Right ventricle myocardium superior (tissue), 1 donor: ENCODE data around the gene ASIC2. TPM values are rescaled to one million over a fixed set of nuclear protein-coding genes. Genes with fewer than 3 reads are reported as not detected.

ENCODE experiments used
- ATAC-seq: fragments of 200-7000 bp; cut with Tn5 transposase; one replicate; pipeline ENCODE4 v1.9.1; 2020; ENCODE audit warnings: mild to moderate bottlenecking; ENCODE audit not compliant: poor library complexity
- DNase-seq: peaks from one replicate; pipeline ENCODE4 v3.0.0-alpha.2; 2020
- intact Hi-C: fragments of 100-400 bp; cut with DNase I; formaldehyde crosslinking; loops from one replicate; pipeline ENCODE4 v1.11.2; 2022
- total RNA-seq: library from RNA; stranded (reverse); fragmentation: NEBNext Ultra II Directional; extraction: Animal tissue kit (Norgen Biotek cat#: 25700); gene quantifications from one replicate; pipeline ENCODE4 v1.2.1, GENCODE V29; 2021
- donor health status: DM: no; HTN: yes; CAD: no; lungs with severe emphysema.

ASIC2 gene
- total RNA-seq, 1 donor from 2014 or later, result not detected

DNA sequence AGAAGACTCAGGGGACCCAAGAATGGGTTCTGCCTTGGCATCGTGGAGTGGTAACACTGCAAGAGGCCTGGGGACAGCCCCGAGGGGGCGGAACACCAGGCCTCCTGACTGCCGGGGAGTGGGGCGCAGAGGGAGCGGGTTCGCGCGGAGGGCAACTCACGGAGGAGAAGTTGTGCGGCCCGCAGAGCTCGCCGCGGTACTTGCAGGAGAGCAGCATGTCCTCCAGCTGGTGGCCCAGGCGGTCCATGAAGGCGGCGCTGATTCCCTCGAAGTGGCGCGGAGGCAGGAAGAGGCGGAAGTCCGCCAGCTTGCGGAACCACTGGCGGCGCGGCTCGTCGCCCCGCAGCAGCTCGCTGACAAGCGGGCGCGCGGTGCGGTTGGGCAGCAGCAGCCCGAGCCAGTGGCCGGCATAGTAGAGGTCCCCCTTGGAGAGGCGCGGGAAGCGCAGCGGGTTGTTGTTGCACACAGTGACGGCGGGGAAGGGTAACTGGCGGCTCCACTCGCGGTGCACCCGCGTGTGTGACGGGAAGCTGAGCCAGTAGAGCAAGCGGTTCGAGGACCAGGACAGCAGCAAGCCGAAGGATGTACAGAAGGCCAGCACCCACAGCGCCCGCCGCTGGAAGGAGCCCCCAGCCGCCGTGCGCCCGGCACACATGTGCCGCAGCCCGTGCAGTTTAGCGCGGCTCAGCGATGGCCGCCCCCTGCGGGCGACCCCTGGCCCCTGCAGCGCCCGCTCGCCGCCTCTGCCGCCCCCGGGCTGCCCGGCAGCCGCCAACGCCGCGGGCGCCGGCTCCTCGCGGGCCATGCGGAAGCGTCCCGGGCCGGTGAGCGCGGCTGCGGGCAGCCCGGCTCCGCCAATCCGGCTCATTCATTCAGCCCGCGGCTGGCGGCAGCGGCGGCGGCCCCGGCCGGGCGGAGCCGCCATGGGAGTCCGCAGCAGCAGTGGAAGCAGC is 1.6 kb downstream of the ASIC2 start:
- intact Hi-C loops, result no loop called here
- DNase-seq (peak; percentile 39), ATAC-seq (no peak)

DNA sequence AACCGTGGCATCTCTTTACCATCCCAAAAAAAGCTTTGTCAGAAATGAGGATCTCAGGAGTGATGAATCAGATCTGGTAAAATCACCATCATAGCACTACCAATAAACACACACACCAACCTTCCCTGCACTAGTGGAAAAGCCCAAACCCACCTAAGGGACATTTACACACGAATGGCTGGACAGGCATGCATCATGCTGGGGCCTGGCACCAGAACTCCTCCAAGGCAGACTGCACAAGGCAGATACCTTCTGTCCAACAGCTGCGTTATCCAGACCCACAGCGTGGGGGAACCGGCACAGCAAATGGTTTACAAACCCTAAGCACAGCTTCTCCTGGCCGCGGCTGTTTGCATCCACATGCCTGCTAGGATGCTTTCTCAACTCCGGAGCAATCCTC is 2.8 kb downstream of the ASIC2 start:
- ATAC-seq (no peak), DNase-seq (no peak)
- intact Hi-C loops, result no loop called here

DNA sequence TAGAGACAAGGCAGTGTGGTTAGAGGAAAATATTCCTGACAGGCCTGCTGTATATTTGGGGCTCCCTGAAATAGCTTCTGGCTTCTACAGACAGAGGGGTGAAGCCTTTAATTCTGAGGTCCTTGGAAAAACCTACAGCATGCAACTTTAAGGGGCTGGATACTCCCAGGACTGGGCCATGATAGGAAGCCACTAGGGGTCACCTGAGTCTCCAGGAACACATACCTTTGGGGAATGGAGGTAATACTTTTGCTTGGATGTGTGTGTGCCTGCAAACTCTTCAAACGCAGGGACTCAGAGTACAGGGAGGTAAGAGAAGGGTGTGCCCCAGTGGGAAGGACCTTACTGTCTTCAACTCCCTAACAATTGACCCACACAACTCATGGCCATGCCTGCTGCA is 4.1 kb downstream of the ASIC2 start:
- ATAC-seq, result no peak
- intact Hi-C loops, result no loop called here
- DNase-seq, result no peak

DNA sequence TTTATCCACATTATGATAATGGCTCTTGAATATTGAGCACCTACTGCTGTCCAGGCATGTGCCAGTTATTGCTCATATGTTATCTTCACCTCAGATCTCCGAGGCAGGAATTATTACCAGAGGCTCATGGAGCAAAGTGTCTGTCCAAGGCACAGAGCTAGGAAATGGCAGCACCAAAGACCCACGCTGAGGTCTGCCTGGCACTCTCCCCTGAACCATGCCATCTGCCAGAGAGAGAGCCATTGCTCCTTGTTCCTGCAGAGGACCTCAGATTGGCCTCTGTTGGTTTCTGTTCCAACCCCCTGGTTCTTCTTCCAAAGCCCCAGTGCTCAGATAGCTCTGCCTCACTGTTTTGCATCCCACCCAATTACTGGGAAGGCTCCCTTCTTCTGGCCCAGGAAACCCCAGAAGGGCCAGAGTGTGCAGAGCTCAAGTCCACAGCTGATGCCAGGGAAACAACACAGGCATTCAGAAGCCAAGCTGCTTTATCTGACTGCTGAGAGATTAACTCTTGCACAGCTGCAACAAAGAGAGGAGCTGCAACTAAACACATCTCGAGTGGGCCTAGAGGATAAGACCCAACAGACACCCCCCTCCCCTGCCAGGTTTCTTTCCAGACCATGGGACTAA is 5.9 kb downstream of the ASIC2 start:
- ATAC-seq (no peak), DNase-seq (no peak)
- intact Hi-C loops, result no loop called here

DNA sequence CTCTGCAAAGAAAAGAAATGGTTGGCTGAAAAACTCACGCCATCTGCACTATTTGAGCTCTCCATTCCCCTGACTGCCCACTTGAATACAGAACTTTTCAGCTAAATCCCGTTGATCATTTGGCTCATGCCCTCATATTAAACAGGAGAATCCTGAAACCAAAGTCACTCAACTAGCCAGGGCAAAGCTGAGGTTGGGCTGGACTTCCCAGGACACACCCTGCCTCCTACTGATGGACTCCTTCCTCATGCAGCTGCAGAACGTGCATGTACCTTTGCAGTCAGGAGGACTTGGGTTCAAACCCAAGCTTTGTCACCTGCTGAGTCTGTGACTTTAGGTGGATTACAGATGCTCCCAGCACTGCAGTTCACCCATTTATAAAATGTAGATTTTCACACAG is 7.7 kb downstream of the ASIC2 start:
- ATAC-seq (no peak), DNase-seq (no peak)
- intact Hi-C loops, result no loop called here

DNA sequence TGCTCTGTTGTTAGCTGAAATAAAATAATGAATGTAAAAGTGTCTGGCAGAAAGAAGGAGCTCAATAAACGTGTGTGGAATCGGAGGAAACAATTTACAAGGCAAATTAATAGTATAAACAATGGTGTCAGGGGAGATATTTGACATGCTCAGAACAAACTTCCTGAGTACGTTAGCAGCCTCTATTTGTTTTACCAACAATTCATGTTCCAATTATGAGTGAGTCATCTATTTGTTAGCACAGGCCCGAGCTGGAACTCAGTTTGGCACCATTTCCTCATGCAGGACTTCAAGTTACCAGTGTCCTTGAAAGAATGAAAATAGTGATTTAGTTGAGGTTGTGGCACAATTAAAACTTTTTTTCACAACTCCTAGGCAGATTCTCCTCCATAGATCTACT is 9.1 kb downstream of the ASIC2 start:
- DNase-seq, result no peak
- peak; percentile 34 for ATAC-seq
- intact Hi-C loops, result no loop called here

DNA sequence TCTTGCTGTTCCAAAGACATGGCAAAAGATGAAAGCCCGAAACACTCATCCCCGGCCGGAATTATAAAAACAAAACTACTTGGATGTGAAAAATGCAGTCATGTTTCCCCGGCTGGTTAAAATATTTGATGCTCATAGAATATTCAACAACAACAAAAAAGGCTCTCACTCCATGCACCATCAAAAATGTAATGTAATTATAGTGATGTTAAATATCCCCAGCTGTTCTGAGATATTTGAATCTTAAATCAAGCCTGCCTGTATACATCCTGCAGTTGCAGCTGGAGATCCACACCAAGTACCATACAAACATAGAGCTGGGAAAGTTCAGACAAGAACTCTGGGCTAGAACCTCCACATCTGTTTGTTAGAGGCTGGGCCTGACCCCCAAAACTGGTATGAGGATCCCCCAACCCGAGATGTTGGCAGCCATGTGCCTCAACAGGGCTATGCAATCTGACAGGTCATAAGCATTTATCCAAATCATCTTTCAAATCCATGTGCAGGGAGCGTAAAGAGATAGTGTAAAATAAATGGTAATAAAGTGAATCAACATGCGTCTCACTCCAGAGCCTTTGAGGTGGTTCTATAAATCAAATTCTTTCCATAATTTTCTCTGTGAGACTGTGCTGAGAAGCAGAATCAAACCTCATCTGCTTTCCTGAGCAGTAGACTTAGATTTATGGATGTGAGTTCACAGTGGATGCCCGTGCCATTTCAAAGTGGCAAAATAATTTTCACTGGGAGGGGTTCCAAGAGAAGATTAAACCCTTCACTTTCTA is 12.7 kb downstream of the ASIC2 start:
- ATAC-seq, result no peak
- intact Hi-C loops, result no loop called here

DNA sequence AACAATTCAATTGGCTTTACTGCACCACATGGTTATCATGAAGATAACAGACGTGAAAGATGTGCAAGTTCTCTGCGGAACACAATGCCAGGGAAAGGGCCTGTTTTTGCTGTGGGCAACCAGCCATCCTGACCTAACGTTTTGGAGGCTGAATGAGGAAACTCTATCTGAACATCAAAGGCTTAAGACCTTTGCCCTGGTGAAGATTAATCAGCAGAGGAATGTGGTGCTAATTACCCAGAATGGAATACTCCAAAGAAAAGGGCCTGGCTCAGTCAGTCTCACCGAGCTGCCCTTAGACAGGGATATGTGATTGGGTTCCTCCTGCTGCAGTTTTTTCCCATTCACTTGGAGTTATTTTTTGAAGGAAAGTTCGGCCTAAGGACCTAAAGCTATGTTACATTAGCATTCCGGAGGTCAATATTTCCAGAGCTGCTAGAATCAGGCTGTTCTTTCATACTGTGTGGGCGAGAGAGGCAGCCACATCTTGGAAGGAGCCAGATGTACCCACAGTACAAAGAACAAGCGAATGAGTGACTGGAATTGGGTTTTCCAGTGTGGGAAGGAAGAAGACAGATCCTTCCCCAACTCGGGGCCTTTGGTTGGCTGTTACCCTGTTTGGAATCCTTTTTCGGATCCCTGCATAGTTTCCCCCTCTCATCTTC is 15.5 kb downstream of the ASIC2 start:
- intact Hi-C loops, result no loop called here
- DNase-seq, result no peak
- ATAC-seq, result no peak

More for the DNA sequence above, 12.7 kb downstream of the ASIC2 start:
- DNase-seq, result no peak

DNA sequence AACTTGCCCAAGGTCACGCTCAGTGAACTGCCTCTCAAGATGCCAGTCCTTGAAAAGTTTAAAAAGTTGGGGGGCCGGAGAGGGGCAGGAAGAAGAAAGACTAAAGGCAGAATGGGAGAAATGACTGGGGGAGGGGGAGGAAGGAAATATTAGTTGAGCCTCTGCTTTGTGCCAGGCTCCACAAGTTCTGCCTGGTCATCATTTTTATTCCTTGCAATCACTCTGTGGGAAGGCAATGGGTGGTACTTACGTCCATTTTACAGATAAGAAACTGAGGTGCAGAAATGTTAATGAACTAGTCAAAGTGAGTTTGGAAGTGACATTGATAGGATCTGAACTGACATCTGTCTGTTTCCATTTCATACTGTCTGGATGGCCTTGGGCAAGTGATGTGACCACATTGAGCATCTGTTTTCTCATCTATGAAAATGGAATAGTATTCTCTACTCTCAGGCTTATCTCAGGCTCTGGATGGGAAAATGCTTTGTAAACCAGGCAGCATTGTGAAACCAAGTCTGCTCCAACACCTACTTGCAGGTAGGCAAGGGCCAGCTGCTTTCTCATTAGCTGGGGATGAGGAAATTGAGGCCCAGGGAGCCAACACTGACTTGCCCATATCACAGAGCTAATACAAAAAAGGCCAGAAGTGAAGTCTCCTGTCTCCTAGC is 19.2 kb downstream of the ASIC2 start:
- no peak for ATAC-seq
- intact Hi-C loops, result no loop called here
- DNase-seq, result no peak

DNA sequence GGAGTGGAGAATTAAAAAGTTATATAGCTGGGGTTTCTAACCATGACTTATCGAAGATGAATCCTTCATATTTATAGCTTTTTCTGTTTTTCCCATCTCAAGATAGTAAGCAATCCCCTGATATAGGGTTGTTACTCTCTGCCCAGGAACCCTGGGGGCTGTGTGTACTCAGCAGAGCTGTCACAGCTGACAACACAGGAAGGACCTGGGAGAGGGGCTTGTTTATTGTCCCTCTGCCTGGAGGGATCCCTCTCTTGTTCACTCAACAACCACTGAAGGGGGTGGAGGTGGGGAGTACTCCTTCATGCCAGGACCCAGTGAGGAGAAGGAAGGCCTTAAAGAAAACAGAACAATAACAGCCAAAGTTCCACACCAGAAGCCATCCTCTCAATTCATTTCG is 19.8 kb downstream of the ASIC2 start:
- DNase-seq (no peak), ATAC-seq (no peak)
- intact Hi-C loops, result no loop called here

DNA sequence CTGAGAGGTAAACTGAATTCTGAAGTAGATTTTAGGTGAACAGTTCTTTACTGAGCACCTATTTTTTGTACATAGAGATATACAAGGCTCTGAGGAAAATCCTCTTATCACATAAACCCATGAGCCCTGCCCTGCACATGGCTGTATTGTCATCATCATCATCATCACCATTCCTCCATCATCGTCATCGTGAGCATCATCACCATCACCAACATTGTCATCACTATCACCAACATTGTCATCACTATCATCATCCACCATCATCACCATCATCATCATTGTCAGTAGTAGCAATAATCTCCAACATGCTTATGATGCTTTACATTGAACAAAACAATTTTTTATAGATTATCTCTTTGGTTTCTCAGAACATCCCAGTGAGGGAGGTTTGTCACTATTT is 20.7 kb downstream of the ASIC2 start:
- DNase-seq (no peak), ATAC-seq (no peak)
- intact Hi-C loops, result no loop called here

DNA sequence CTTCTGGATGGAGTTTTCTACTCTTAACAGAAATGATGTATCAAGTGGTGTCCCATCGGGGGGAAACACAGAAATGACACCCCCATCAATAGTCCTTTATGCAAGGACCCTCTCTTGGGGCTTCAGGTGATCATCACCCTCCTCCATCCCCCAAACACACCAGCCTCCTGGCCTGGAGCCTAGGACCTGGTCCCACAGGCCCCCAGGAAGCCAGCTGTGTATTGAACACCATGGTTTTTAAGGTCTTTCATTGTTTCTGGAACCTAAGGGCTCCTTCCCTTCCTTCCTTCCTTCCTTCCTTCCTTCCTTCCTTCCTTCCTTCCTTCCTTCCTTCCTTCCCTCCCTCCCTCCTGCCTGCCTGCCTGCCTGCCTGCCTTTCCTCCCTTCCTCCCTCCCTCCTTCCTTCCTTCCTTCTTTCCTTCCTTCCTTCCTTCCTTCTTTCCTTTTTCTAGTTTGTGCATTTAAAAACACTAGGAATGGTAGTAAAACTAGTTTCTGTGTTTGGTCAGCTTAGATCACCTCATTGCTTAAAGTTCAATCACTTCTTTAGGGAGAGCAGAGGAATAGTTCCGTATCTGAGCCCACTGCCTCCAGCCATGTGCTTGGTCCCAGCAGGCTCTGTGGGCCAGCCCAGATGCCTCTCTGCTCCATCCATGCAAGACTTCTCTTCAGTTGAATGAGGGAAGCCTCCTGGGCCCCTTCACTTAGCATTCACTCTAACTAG is 23.6 kb downstream of the ASIC2 start:
- intact Hi-C loops, result no loop called here
- no peak for DNase-seq
- no peak for ATAC-seq

DNA sequence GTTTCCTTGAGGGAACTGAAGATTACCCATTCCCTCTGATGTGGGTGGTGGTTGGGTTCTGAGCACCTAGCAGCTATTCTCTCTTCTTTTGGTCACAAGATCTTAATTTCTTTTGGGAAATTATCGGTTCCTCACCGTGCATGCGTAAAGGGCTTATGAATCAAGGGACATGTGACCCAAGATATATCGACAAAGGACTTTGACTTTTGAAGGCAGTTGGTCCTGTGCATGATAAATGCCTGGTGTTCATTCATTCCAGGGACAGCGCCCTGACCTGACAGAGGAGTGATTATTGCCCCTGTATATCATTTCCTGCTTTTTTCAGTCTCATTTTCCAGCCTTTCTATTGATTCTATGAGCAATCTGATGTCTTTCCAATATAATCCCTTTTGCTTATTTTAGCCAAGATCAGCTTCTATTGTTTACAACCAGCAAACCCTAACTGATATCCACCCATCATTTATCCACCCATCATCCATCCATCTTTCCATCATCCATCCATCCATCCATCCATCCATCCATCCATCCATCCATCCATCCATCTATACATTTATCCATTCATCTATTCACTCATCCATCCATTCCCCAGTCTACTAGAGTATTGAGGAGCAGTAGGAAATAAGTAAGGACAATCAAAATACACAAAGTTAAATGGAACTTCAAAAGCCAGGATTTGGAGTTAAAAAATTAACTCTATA is 25.1 kb downstream of the ASIC2 start:
- DNase-seq (no peak), ATAC-seq (no peak)
- intact Hi-C loops, result no loop called here

DNA sequence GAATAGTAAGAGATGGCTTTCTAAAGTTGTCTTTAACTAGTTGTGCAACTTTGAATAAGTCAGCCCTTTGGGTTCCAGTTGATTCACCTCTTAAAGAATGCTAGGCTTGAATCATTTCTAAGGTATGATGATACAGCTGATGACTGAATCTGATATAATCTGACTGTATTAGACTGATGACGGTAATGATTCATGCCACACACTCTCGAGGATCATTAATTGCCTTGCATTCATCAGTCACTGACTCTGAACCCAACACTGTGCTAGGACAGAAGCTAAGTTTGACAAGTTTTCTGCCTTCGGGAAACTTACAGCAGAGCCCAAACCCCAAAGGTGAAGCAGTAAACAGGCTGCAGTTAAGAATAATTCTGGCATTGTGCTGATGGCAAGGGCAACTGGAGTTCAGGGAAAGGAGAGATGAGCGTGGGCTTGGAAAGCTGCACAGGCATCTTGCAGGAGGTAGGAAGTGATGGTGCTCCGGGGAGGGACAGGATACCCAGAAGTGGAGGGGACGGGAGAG is 25.8 kb downstream of the ASIC2 start:
- no peak for ATAC-seq
- DNase-seq, result no peak

DNA sequence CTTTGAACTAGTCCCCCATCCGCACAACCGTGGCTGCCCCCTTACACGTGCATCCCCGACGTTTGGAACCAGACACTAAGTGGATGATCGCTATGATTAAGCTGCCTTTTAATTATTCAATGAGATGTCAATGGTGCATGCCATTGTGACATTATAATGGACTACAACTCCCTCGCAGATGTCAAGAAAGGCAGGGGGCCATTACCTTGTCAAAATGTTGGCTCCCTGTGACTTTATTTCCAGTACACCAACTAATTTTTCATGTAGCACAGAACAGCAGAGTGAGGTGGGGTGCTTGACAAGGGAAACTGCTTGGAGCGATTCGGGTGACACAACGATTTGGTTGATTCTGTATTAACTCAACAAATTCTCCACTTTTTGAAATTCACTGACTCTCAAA is 26.5 kb downstream of the ASIC2 start:
- intact Hi-C loops, result no loop called here
- no peak for ATAC-seq
- no peak for DNase-seq

More for the DNA sequence above, 25.8 kb downstream of the ASIC2 start:
- intact Hi-C loops, result no loop called here

DNA sequence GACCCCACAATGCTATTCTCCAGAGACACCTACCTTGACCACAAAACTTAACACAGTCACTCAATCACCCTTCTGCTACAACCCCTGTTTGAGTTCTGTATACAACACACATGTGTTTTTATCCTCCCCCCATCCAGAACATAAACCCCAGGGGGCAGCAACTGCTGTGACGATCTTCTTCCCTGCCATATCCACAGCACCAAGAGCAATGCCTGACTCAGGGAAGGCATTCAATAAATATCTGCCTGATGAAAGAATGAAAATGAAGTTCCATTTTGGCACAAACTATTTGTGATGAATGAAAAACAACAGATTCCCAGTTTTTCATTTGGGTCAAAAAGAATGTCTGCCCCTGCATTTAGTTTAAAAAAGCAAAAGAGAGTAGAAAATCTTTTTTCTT is 27.0 kb downstream of the ASIC2 start:
- ATAC-seq (no peak), DNase-seq (no peak)
- intact Hi-C loops, result no loop called here

DNA sequence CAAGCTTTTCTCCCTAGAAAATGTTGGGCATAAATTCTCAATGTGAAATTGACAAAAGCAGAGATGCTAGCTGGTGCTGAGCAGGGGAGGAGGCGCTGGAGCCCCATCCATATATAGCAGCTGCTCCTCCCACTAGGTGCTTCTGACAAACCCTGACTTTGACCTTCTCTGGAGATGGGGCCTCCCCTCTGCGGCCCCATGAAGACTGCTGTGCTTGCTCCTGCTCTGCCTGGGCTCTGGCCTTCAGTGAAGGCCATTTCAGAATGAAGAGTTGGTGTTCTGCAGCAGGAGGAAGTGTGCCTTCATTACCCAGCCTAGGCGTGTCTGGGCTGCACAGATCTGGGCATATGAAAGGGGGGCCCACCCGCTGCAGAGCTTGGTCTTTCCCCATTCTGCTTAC is 29.7 kb downstream of the ASIC2 start:
- ATAC-seq, result no peak
- intact Hi-C loops, result no loop called here
- DNase-seq, result no peak
